Skin of body (tissue), 2 donors: Measurements from ENCODE around the gene ST7. TPM values are rescaled to one million over a fixed set of nuclear protein-coding genes. Genes with fewer than 3 reads are reported as not detected.

ENCODE experiments used
- DNase-seq: peaks from one replicate; lab custom pipeline; 2025; lab: John Stamatoyannopoulos, UW
- total RNA-seq: library from RNA; depleted of rRNA; stranded (reverse); fragments of >200 nt; gene quantifications from one replicate; pipeline ENCODE4 v1.2.3, GENCODE V29; 2014

The ST7 gene
- total RNA-seq, 1 donor from 2014 or later, result 19.6 TPM

- DNase-seq, result no peak
Observed at GRCh38 chr7:117188949-117189592, 235.8 kb downstream of the ST7 start.

- no peak for DNase-seq
Observed at GRCh38 chr7:117190104-117190503, 236.8 kb downstream of the ST7 start.

- no peak for DNase-seq
Observed at GRCh38 chr7:117190746-117191435, 237.6 kb downstream of the ST7 start.

- DNase-seq, result no peak
Observed at GRCh38 chr7:117192108-117192507, 238.8 kb downstream of the ST7 start.

GRCh38 chr7:117193564-117193963, 240.3 kb downstream of the ST7 start:
- DNase-seq, result no peak

GRCh38 chr7:117194445-117194844, 241.1 kb downstream of the ST7 start:
- no peak for DNase-seq

GRCh38 chr7:117195361-117196029, 242.2 kb downstream of the ST7 start:
- DNase-seq, result no peak

- DNase-seq, result no peak
Observed at GRCh38 chr7:117200132-117200531, 246.8 kb downstream of the ST7 start.

GRCh38 chr7:117200786-117201458, 247.6 kb downstream of the ST7 start:
- DNase-seq, result peak; percentile 47

GRCh38 chr7:117202511-117202910, 249.2 kb downstream of the ST7 start:
- DNase-seq, result no peak

- DNase-seq, result no peak
Observed at GRCh38 chr7:117203205-117203604, 249.9 kb downstream of the ST7 start.

- DNase-seq, result peak; percentile 63
Observed at GRCh38 chr7:117205873-117206272, 252.6 kb downstream of the ST7 start.

GRCh38 chr7:117208257-117208656, 255.0 kb downstream of the ST7 start:
- DNase-seq, result no peak

- no peak for DNase-seq
Observed at GRCh38 chr7:117210397-117210796, 257.1 kb downstream of the ST7 start.

GRCh38 chr7:117210908-117211307, 257.6 kb downstream of the ST7 start:
- DNase-seq, result no peak

GRCh38 chr7:117211614-117212013, 258.3 kb downstream of the ST7 start:
- DNase-seq, result no peak

- DNase-seq, result peak; percentile 24
Observed at GRCh38 chr7:117212969-117213877, 259.9 kb downstream of the ST7 start.

GRCh38 chr7:117216010-117216409, 262.7 kb downstream of the ST7 start:
- no peak for DNase-seq

- no peak for DNase-seq
Observed at GRCh38 chr7:117216436-117217069, 263.3 kb downstream of the ST7 start.
